HG02642 (cell line): ENCODE measurements around the gene PRX.
"Not testable (repeated sequence)": the region's sequence is repeated elsewhere in the genome, so short reads cannot be mapped to it uniquely, and the experiment has no call there.

Experiments used
- ATAC-seq: cut with Tn5 transposase; IDR thresholded peaks from one replicate; pipeline ENCODE4 v1.9.1; 2021; ENCODE audit warnings: mild to moderate bottlenecking; ENCODE audit not compliant: unreplicated experiment, poor library complexity

PRX gene

DNA sequence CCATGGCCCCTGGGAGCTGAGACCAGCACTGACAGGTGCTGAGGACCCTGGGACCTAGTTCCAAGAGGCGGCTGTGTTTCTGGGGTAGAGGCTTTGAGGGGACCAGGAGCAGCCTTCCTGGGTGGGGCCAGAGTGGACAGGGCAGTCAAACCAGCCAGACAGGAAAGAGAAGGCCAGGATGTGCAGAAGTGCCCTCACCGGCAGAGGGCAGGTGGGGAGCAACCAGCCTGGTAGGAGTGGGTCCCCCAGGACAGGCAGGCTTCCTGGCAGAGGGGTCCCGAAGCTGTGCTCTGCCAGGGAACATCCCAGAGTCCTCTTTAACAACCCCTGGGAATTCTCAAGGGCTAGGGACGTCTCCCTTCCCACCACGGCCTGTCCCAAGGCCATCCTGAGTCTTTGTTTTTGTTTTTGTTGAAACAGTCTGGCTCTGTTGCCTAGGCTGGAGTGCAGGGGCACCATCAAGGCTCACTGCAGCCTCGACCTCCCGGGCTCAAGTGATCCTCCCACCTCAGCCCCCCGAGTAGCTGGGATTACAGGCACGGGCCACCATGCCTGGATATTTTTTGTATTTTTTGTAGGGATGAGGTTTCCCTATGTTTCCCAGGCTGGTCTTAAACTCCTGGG lies 20.2 kb downstream of the PRX start:
- no peak for ATAC-seq

DNA sequence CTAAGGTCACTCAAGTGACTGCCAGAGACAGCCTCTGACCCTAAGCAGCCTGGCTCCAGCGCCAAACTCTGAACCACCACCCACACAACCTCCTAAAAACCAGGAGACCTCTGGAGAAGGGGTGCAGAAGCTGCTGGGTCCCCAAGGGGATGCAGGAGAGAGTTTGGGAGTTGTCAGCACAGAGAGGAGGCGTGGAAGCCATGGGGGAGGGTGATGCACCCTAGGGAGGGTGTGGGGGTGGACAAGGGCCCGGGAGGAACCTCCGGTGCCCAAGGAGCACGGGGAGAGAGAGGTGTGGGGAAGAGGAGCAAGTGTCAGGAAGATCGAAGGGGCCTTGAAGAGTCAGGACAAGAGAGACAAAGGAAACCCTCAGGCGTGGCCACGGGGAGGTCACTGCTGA lies 21.1 kb downstream of the PRX start:
- no peak for ATAC-seq

DNA sequence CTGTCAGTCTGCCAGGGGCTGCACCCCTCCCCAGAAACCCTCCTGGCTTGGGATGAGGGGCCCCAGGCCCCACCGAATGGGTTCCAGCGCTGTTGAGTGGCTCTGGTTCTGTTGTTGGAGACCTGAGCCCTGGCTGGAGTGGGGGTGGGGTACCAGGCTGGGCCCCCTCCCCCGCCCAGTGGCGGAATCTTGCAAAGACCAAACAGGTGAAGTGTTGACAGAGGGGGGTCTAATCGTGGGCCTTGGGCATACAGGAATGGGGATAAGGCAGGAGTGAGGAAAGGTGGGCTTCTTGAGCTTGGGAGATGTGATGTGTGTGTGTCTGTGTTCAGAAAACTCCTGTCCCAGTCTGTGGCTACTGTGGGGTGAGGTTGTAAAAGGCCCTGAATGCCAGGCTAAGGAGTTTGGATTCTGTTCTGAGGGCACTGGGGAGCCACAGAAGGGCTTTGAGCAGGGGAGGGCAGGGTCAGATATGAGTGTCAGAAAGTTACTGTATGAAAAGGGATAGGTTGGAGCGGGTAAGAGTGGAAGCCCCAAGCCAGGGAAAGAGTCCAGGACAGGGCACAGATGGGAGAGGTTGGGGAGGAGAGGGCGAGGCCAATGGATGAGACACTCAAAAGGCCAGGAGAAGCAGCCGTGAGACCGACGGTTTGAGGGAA lies 23.0 kb downstream of the PRX start, which contains the start of gene HIPK4:
HIPK4 (minus strand) TSS at position 98 of the 659 bp plus-strand sequence. CDS start 279 bp downstream, outside the sequence.
- no peak for ATAC-seq

DNA sequence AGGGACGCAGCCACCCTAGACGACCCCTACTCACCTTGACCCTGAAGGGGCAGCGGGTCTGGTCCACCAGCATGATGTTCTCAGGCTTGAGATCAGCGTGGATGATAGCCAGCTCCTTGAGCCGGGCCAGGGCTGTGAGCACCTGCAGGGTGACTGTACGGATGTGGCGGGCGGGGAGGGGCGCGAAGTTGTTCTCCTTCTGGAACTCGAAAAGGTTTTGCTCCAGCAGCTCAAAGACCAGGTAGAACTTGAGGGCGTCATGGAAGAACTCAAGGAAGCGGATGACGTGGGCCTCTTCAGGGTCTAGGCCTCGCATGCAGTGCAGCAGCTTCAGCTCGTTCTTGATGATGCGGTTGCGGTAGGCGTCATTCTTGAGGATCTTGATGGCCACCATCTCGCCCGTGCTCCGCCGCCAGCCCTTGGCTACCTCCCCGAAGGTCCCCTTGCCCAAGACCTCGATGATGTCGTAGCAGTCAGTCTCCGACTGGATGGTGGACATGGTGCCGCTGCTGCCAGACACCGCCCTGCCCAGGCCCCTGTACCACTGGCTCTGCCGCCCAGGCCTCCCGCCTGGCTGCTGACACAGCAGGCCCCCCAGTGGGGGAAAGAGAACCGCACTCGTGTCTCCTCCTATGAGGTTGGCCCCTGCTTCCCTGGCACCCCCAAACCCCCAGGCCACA lies 23.6 kb downstream of the PRX start:
- no peak for ATAC-seq

DNA sequence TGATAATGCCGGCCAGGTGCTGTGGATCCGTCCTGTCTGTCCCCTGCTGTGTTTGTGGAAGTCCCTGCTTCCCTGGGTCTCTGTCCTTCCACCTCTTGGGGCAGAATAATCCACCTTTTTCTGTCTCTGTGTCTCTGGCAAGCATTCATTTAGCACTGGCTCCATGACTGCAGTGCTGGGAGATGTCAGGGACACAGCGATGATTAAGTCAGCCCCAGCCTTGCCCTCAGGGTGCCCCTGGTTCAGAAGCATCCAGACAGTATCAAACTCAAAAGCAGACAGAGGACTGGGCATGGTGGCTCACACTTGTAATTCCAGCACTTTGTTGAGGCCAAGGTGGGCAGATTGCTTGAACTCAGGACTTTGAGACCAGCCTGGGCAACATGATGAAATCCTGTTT lies 24.7 kb downstream of the PRX start:
- no peak for ATAC-seq

DNA sequence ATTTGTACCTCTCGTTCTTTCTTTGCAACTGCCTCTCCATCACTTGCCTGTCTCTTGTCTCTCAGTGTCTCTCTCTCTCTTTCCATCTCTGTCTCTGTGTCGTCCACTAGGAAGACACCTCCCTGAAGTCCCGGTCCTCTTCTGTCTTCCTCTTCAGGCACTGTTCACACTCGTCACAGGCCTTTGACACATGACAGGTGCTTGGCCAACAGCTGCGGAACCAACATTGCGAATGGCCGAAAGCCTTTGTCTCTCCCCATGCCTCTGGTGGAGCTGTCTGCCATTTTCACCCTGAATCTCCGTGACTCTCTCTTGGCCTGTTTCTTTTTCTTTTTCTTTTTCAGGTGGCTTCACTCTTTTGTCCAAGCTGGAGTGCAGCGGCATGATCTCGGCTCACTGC lies 26.0 kb downstream of the PRX start:
- no peak for ATAC-seq

DNA sequence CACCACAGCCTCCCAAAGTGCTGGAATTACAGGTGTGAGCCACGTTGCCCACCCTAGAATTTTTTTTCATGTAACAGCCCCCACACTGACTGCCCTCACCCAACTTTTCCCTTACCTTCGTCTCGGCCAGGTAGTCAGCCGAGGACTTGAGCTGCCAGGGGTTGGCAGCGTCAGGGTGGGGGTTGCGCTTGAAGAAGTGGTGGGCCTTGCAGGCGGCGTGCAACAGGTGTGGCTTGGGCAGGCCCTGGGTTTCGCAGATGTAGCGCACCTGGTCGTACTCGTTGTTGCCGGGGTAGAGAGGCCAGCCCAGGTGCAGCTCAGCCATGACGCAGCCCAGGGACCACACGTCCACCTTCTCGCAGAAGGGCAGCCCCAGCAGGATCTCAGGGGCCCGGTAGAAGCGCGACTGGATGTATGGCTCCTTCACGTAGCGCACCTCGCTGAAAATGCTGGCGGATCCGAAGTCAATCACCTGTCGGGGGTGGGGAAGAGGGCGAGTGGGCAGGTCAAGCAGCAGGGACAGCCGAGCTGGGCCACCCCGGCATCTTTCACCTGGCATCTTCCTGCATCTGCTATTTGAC lies 29.4 kb downstream of the PRX start:
- ATAC-seq: no peak

DNA sequence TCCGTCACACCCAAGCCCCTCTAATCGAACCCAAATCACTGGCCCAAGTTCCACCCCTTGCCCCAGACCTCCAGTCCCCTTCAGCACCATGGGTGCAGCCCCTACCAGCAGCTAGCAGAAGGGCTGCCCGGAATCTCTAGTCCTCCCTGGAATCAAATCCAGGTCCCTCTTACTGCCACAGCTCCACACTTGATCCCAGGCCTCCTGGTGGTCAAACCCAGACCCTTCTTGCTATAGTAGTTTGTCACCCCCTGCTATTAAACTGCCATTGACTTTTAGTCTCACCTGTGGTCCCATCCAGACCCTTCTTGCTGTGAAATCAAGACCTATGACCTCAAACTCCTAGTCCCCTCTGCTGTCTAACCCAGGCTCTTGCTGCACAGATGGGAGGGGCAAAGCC lies 31.9 kb downstream of the PRX start:
- no peak for ATAC-seq

DNA sequence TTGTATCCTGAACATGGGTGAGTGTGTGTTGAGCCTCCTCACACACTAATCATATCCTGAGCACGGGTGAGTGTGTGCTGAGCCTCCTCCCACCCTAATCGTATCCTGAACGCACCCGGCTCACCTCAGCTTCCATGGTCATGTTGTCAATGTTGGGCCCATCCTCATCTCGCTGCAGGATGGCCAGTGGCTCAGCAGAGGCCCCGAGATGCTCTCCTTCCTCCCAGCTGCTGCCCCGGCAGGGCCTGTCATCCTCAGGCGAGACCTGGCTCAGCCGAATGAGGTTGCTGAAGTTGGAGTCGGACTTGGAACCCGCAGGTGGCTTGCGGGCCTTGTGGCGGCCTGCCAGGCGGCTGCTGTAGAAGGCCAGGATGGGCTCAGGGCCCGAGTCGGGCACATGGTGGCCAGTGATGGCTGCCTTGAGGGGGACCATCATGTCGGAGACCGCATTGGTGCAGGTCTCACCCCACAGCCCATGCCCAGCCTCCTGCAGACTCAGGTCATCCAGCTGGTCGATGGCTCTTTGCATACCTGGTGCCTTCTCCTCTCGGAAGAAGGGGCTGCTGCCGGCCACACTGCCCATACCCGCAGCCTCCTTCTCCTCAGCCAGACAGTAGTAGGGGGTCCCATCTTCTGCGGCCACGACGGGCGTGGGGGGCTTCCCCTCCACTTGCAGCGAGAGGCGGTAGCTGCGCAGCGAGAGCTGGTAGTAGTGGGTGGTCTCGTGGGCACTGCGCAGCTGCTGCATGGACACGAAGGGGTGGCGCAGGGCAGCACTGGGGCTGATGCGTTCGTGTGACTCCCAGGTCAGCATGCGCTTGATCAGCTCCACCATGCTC lies 32.8 kb downstream of the PRX start:
- ATAC-seq: no peak

DNA sequence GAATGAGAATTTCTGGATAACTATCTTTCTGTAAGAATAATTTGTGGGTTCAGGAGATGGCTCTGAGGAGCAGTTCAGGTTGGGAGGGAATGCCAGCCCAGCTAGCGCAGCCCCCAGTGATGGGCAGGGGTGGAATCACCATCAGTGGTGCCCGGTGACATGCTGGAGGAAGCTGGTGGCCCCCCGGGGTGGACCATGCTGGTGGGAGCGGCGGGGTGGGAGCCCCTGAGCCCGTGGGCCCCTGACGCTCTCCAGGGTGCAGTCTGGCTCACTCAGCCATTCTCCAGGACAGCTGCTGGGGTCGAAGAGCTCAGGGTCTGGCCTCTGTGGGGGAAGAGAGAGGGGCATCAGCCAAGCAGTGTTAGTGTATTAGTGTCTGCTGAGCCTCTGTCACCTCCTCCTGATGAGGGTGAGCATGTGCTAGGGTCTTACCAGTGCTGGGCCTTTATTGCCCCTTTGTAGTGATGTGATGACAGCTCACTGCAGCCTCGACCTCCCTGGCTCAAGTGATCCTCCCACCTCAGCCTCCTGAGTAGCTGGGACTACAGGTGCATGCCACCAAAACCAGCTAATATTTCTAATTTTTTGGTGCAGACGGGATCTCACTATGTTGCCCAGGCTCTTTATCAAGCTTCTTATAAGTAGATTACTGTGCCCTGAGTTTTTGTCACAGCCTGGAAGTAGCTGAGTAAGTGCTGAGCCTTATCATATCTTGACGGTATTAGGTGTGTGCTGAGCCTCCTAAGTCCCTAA lies 33.6 kb downstream of the PRX start:
- ATAC-seq: no peak

DNA sequence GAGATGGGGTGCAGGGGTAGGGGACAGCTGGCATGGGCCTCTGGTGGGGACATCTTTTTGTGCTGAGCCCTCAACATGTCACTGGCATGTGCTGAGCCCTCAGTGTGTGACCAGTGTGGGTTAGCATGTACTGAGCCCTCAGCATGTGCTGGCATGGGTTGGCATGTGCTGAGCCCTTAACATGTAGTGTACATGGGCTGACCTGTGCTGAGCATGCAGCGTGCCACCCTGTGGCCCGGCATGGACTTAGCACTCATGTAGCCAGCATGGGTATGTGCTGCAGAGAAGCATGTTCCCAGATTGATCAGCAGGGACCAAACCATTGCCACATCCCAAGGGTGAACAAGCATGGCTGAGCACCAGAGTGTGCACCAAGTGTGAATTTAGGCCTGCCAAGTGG lies 34.7 kb downstream of the PRX start:
- no peak for ATAC-seq

DNA sequence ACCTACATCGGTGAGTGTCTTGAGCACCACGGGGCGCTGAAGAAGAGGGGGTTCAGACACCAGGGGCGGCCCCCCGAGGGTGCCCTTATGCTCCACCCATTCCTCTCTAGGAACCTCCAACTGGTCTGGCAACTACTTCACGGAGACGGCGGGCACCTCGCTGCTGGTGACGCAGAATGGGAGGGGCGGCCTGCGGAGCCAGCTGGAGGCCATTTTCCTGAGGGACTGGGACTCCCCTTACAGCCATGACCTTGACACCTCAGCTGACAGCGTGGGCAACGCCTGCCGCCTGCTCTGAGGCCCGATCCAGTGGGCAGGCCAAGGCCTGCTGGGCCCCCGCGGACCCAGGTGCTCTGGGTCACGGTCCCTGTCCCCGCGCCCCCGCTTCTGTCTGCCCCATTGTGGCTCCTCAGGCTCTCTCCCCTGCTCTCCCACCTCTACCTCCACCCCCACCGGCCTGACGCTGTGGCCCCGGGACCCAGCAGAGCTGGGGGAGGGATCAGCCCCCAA lies 35.2 kb downstream of the PRX start:
- no peak for ATAC-seq

DNA sequence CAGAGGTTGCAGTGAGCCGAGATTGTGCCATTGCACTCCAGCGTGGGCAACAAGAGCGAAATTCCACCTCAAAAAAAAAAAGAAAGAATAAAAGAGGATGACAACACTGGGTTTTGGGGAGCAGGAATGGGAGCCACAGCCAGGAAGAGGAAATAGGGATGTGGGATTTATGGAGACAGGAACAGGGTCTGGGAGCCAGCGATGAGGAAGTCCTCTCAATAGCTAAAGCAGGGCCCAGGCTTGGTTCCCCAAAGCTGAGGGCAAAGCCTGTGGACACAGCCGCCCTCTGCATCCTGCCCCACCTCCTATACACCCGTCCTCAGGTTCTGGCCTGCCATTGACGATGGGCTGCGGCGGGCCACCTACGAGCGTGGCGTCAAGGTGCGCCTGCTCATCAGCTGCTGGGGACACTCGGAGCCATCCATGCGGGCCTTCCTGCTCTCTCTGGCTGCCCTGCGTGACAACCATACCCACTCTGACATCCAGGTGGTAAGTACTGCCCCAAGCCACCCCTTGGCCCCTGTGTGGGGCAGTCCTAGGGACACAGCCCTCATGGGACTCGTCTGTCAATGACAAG lies 36.8 kb downstream of the PRX start:
- no peak for ATAC-seq

DNA sequence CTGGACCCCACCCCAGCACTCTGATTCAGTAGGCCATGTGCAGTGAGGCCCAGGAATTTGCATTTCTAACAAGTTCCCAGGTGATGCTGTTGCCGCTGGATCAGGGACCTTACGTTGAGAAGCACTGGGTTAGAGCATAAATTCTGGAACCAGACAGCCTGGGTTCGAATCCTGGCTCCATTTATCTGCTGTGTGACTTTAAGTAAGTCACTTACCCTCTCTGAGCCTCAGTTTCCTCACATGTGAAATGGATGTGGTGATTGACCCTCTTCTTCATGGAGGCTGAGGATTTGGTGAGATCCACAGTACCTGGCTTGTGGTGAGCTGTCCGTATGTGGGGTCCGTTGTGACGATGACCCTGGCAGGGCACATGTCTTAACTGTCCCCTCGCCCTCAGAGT lies 39.1 kb downstream of the PRX start:
- no peak for ATAC-seq

DNA sequence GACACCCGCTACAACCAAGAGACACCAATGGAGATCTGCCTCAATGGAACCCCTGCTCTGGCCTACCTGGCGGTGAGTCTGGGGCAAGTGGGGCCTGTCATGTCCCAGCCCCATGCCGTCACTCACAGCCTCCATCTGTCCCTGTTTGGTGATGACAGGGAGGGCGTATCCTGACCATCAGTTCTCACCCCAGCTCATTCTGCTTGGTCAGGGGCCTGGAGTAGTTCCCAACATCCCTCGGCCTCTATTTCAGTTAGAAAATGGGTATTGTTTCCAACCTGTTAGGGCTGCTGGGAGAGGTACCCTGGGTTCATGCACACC lies 41.4 kb downstream of the PRX start:
- ATAC-seq: no peak

DNA sequence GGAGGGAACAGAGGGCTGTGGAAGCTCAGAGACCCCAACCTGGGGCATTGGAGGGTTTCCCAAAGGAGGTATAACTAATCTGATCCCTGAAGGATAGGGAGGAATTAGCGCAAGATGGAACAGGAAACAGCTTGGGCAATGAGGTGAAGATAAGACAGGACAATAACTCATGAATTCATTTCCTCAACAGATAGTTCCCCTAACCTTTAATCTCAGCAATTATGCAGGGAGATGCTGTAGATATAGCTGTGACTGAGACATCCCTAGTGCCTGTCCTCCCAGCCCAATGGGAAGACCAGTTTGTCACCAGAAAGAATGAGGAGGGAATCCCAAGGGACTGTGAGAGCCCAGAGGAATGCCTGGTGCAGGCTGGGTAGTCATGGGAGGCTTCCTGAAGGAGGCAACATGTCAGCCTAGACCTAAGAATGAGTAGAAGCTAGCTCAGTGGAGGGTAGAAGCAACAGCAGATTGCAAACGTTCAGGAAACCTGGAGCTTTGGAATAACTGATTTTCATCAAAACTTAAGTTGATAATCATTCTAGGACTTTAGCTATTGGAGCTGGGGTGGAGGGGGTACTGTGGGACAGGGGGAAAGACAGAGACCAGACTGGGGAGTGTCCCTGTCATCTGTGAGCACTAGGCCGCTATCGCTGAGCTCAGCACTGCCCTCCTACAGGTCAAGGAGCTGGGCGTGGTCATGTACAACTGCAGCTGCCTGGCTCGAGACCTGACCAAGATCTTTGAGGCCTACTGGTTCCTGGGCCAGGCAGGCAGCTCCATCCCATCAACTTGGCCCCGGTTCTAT lies 42.0 kb downstream of the PRX start:
- no peak for ATAC-seq

DNA sequence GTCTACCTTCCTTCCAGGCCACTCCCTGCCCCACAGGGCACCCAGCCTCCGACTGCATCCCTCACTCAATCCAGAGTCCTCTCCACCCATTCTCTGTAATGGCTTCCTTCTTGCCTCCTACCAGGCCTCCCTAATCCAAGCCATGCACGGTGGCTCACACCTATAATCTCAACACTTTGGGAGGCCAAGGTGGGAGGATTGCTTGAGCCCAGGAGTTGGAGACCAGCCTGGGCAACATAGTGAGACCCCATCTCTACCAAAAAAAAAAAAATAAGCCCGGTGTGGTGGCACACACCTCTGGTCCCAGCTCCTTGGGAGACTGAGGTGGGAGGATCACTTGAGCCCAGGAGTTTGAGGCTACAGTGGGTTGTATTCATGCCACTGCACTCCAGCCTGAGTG lies 42.9 kb downstream of the PRX start:
- ATAC-seq: not testable (repeated sequence)

DNA sequence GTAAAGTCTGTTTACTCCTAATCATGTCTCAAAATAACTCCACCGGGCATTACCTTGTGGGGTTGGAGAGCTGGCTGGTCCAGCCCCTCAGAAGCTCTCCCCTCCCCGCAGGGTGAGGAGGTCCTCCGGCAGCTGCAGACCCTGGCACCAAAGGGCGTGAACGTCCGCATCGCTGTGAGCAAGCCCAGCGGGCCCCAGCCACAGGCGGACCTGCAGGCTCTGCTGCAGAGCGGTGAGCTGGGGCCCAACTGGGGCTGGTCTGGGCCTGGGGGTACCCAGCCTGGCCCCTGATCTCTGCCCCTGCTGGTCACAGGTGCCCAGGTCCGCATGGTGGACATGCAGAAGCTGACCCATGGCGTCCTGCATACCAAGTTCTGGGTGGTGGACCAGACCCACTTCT lies 43.4 kb downstream of the PRX start:
- no peak for ATAC-seq
